Heart left ventricle (tissue), 13 donors: Measurements from ENCODE around the gene INPPL1.

Experiments used
- CTCF ChIP-seq, 12 donors: fragments of 200-600 bp; sonication (generic) in 4 of 12; IDR thresholded peaks; one replicate each; pipeline versions ENCODE4 v1.5.0 to v1.8.0; 2018 to 2022; ENCODE audit warnings: antibody characterized with exemption in 12 of 12, mild to moderate bottlenecking in 5 of 12
- POLR2A ChIP-seq, 2 donors: fragments of 450-650 bp; IDR thresholded peaks; one replicate each; pipeline ENCODE4 v1.6.1; 2017; ENCODE audit warnings: antibody characterized with exemption in 2 of 2, mild to moderate bottlenecking in 2 of 2, moderate library complexity in 2 of 2
- donor health status: ischemic (EF 13 %, LVEDD 7.1; RV severe dilation, severe dysfunction).
- donor health status: DM: no; HTN: yes; CAD: no.
- donor health status: DM: no; HTN: no; CAD: no.
- donor health status: ischemic (EF 25% LVEDD 6.9; RV normal size, moderate dysfunction).
- donor health status: ischemic (EF 25% LVEDD 5.7; RV mildly dilated, moderate dysfunction).
- donor health status: ischemic (EF 35%, LVEDD 5.7; RV mildly dilated, moderate dysfunction).
- donor health status: nonischemic (EF 11% LVEDD 7.7; RV severe dilation, severe dysfunction).
- donor health status: DM: yes; HTN: yes; CAD: no.
- donor health status: PGD.
- donor health status: ischemic (EF 29% LVEDD 5.4; RV normal size, mild dysfunction).
- donor health status: nonischemic (EF 23%, LVEDD 6.1; RV moderate dilation, normal function).

- no peak for TF ChIP-seq CTCF (IDR thresholded peaks at IDR 0.05)
- no peak for TF ChIP-seq POLR2A (IDR thresholded peaks at IDR 0.05)
Measured at GRCh38 chr11:72239313-72239848, 14.8 kb downstream of the INPPL1 start.
